ENCODE data around the gene BMP5. TPM values are rescaled to one million over a fixed set of nuclear protein-coding genes. Genes with fewer than 3 reads are reported as not detected.

The BMP5 gene
- total and polyA plus RNA-seq, 10 of the 15 experiments (the other 5 are each of a cell fraction or from before 2014, with no cell fraction given): not detected

- Histone ChIP-seq H3K27ac (ENCODE audit: control insufficient read depth, insufficient read depth) (no peak overlapping the region), H2AFZ (ENCODE audit: control insufficient read depth, low read depth, low read length) (no peak overlapping the region), H3K4me3 (no peak overlapping the region), H3K79me2 (ENCODE audit: control insufficient read depth, insufficient read depth, low read length) (no peaks in the 10 kb centered on the region), H3K9me3 (replicated peaks; ENCODE audit: control insufficient read depth, insufficient read depth, low read length) (no peaks in the 10 kb centered on the region), H3K4me1 (ENCODE audit: control insufficient read depth, insufficient read depth, low read length) (no peaks in the 10 kb centered on the region), H4K20me1 (ENCODE audit: control insufficient read depth, insufficient read depth) (no peaks in the 10 kb centered on the region), H3K9ac (ENCODE audit: control insufficient read depth, insufficient read depth, low read length) (no peak overlapping the region), H3K36me3 (ENCODE audit: control insufficient read depth in 2 of 2, insufficient read depth in 2 of 2, low read length in 1 of 2) (no peaks in the 10 kb centered on the region), H3K27me3 (replicated peaks in 1 of 2; ENCODE audit: control insufficient read depth in 2 of 2, insufficient read depth in 2 of 2, low read length in 1 of 2) (peaks cover 0 to under 1% of the 10 kb centered on the region in 2 experiments; a peak in 1 of 4 replicates), H3K4me2 (ENCODE audit: control insufficient read depth, insufficient read depth) (no peak overlapping the region)
- ATAC-seq (no peak), FAIRE-seq (no peak), DNase-seq (ENCODE audit: low read depth, low spot score) (no peak)
- ChIA-PET CTCF (no interaction called here), SMC1A (ENCODE audit: uncharacterized antibody, unreplicated experiment) (no interaction called here), POLR2A (no interaction called here), RAD21 (ENCODE audit: unreplicated experiment) (no interaction called here)
- intact Hi-C loops (cut with micrococcal nuclease; ENCODE audit: unreplicated experiment) (no loop called here), in situ Hi-C loops (cut with MboI) (no loop called here)
- BruUV-seq (replicated peaks): no TSS peak
- WGBS (ENCODE audit: insufficient coverage, insufficient replicate concordance, low lambda C conversion rate, missing lambda C conversion rate): 2% methylated on average over 3 of the region's 3 CpGs
- TF ChIP-seq MYB (IDR thresholded peaks at IDR 0.05; ENCODE audit: borderline replicate concordance, low read depth, low read length): no peak
- TF ChIP-seq, protein P1, sequence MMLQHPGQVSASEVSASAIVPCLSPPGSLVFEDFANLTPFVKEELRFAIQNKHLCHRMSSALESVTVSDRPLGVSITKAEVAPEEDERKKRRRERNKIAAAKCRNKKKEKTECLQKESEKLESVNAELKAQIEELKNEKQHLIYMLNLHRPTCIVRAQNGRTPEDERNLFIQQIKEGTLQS (IDR thresholded peaks at IDR 0.05; ENCODE audit: borderline replicate concordance, extremely low read depth, low read depth, low read length): no peak
- no peak for TF ChIP-seq CUX1 (IDR thresholded peaks at IDR 0.05; ENCODE audit: insufficient replicate concordance, low read depth, low read length)
- no peak for TF ChIP-seq SP1 (IDR thresholded peaks at IDR 0.05; ENCODE audit: low read depth, low read length)
- no peak for TF ChIP-seq EP300 (IDR thresholded peaks at IDR 0.05; ENCODE audit: borderline replicate concordance in 1 of 2, control insufficient read depth in 1 of 2, low read depth in 2 of 2, low read length in 2 of 2)
- no peak for TF ChIP-seq MAX (IDR thresholded peaks at IDR 0.05; ENCODE audit: low read depth, low read length)
- no peak for TF ChIP-seq FOS (IDR thresholded peaks at IDR 0.05; ENCODE audit: borderline replicate concordance, extremely low read depth, insufficient read length)
- TF ChIP-seq, protein P2, sequence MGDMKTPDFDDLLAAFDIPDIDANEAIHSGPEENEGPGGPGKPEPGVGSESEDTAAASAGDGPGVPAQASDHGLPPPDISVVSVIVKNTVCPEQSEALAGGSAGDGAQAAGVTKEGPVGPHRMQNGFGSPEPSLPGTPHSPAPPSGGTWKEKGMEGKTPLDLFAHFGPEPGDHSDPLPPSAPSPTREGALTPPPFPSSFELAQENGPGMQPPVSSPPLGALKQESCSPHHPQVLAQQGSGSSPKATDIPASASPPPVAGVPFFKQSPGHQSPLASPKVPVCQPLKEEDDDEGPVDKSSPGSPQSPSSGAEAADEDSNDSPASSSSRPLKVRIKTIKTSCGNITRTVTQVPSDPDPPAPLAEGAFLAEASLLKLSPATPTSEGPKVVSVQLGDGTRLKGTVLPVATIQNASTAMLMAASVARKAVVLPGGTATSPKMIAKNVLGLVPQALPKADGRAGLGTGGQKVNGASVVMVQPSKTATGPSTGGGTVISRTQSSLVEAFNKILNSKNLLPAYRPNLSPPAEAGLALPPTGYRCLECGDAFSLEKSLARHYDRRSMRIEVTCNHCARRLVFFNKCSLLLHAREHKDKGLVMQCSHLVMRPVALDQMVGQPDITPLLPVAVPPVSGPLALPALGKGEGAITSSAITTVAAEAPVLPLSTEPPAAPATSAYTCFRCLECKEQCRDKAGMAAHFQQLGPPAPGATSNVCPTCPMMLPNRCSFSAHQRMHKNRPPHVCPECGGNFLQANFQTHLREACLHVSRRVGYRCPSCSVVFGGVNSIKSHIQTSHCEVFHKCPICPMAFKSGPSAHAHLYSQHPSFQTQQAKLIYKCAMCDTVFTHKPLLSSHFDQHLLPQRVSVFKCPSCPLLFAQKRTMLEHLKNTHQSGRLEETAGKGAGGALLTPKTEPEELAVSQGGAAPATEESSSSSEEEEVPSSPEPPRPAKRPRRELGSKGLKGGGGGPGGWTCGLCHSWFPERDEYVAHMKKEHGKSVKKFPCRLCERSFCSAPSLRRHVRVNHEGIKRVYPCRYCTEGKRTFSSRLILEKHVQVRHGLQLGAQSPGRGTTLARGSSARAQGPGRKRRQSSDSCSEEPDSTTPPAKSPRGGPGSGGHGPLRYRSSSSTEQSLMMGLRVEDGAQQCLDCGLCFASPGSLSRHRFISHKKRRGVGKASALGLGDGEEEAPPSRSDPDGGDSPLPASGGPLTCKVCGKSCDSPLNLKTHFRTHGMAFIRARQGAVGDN (IDR thresholded peaks at IDR 0.05): no peak
- no peak for TF ChIP-seq CEBPB (IDR thresholded peaks at IDR 0.05; ENCODE audit: borderline replicate concordance in 1 of 2, low read depth in 2 of 2, low read length in 2 of 2)
- no peak for TF ChIP-seq NRF1 (conservative IDR thresholded peaks at IDR 0.05; ENCODE audit: low read depth, low read length)
- no peak for TF ChIP-seq ZNF207 (IDR thresholded peaks at IDR 0.05; ENCODE audit: borderline replicate concordance)
- no peak for TF ChIP-seq ZNF24 (IDR thresholded peaks at IDR 0.05)
- TF ChIP-seq KDM1A (IDR thresholded peaks at IDR 0.05; ENCODE audit: borderline replicate concordance): no peak
- no peak for TF ChIP-seq SMC3 (IDR thresholded peaks at IDR 0.05; ENCODE audit: borderline replicate concordance, low read length)
- no peak for TF ChIP-seq RBBP5 (conservative IDR thresholded peaks at IDR 0.05)
- no peak for TF ChIP-seq CBX3 (IDR thresholded peaks at IDR 0.05; ENCODE audit: borderline replicate concordance, low read depth)
Measured at GRCh38 chr6:55772730-55773129, 102.7 kb downstream of the BMP5 start.

Data from GM12878 (cell line).